ENCODE results near the gene ALKBH4.
A peak's percentile ranks its signal among the peaks of the same experiment; 100 is the strongest.
"Not testable (repeated sequence)": the region's sequence is repeated elsewhere in the genome, so short reads cannot be mapped to it uniquely, and the experiment has no call there.

Gene ALKBH4, protein sequence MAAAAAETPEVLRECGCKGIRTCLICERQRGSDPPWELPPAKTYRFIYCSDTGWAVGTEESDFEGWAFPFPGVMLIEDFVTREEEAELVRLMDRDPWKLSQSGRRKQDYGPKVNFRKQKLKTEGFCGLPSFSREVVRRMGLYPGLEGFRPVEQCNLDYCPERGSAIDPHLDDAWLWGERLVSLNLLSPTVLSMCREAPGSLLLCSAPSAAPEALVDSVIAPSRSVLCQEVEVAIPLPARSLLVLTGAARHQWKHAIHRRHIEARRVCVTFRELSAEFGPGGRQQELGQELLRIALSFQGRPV

GRCh38 chr7:102464577-102465280 lies at the start of gene ALKBH4, which contains the start of gene LRWD1:
ALKBH4 (minus strand) TSS chr7:102464863; CDS start chr7:102464836, 27 bp downstream.
LRWD1 (plus strand) TSS chr7:102464984; CDS start chr7:102465081, 97 bp downstream.
- DNase-seq: peak; percentile 95

GRCh38 chr7:102512642-102513221 lies 48.1 kb upstream of the ALKBH4 start:
- DNase-seq: peak; percentile 94

DNA sequence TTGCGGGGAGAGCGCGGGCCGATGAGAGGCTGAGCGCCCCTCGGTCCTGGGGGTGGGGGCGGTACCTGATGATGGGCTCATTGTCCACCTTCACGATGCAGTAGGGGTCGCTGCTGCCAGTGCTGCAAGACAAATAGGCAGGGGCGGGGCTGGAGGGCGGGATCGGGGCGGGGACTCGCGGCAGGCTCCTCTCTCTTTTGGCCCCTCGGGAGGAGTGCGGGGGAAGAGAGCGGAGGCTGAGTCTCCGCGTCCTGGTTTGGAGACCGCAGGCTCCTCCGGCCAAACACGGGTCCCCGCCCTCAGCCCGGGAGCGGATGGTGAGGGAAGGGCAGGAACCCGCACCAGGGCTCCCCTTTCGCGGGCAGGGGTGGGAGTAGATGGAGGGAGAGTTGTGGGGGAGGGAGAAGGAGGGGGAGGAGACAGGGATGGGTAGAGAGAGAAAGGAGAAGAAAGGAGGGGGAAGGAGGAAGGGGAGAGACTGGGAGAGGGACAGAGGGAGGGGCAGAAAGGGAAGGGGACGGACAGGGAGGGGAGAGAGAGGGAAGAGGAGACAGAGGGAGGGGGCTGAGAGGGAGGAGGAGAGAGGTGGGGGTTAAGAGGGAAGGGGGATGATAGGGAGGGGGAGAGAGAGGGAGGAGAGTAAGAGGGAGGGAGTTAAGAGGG lies 47.3 kb upstream of the ALKBH4 start:
- DNase-seq: not testable (repeated sequence)

- not testable (repeated sequence) for DNase-seq
These were observed 45.9 kb upstream of the ALKBH4 start for GRCh38 chr7:102510575-102510974.

DNA sequence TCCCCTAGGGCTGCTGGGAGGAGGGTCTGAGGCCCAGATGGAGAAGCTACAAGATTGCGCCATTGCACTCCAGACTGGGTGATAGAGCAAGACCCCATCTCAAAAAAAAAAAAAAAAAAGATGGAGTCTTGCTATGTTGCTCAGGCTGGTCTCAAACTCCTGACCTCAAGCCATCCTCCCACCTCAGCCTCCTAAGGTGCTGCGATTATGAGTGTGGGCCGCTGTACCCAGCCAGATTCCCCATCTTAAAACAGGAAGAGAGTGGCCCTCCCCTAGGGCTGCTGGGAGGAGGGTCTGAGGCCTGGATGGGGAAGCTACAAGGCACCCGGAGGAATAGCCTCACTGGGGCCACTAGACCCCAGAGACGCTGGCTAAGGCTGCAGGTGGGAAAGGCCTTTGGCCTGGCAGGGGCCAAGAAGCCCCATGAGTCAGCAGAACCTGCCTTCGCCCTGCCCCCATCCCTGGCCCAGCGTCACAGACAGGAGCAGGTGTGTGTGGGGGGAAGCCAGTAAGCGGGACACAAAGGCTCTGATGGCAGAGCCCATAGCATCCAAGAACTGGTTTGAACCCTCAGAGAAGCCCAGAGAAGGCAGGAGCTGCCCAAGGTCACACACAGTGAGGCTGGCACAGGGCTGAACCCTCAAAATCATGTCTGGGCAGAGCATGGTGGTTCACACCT lies 42.9 kb upstream of the ALKBH4 start:
- DNase-seq: not testable (repeated sequence)

GRCh38 chr7:102505298-102506185 lies 40.9 kb upstream of the ALKBH4 start:
- not testable (repeated sequence) for DNase-seq

DNA sequence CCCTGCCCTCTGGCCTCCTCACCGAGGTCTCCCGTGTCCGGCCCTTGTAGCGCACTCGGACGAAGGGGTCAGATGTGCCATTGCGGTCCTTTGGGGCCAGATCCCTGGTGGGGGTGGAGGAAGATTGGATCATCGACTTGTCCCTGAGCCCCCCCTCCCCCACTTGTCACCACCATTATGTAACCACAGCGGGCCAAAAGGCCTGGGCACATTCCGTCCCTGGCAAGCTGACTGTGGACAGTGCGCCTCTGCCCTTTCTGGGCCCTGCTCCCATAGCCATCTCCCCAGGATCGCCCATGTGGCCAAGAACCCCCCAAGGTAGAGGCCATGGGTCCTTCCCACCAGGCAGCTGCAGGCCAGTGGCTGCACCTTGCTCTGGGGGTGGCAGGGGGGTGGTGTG lies 38.5 kb upstream of the ALKBH4 start:
- not testable (repeated sequence) for DNase-seq

GRCh38 chr7:102498321-102498720 lies 33.7 kb upstream of the ALKBH4 start:
- not testable (repeated sequence) for DNase-seq

GRCh38 chr7:102497308-102497707 lies 32.6 kb upstream of the ALKBH4 start:
- DNase-seq: not testable (repeated sequence)

DNA sequence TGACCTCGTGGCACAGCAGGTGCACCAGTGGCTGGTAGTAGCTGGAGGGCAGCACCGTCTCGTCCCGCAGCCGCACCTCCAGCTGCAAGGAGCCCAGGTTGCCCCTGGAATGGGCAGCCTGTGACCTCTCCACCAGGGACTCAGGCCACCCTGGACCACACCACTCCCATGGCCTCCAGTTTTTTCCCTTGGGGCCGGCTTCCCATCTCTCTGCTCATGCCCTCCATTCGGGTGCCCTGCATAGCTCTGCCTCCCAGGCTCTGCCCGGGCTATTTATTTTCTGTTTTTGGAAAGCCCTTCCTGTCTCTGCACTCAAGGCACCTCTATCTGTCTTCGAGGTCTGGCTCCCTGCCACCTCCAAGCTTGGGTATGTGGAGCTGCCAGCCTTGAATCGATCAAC lies 32.2 kb upstream of the ALKBH4 start:
- DNase-seq: peak; percentile 24

GRCh38 chr7:102494473-102495149 lies 29.9 kb upstream of the ALKBH4 start:
- not testable (repeated sequence) for DNase-seq

DNA sequence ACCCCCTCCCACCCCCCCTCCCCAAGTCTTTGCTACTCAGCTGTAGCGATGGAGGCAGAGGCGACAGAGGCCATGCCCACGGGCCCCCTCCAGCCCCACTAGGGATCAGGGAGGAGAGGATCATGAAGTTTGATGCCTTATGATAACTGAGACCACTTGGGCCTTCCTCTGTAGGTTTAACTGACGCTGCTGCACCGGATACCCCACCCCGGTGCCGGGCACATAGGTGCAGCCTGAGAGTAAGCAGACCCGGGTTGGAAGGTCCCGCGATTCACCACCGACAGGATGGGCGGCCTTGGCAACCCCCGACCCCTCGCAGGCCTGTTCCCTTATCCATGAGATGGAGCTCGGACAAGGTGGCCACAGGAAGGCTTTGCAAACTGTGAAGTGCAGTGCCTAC lies 29.4 kb upstream of the ALKBH4 start:
- DNase-seq: not testable (repeated sequence)

DNA sequence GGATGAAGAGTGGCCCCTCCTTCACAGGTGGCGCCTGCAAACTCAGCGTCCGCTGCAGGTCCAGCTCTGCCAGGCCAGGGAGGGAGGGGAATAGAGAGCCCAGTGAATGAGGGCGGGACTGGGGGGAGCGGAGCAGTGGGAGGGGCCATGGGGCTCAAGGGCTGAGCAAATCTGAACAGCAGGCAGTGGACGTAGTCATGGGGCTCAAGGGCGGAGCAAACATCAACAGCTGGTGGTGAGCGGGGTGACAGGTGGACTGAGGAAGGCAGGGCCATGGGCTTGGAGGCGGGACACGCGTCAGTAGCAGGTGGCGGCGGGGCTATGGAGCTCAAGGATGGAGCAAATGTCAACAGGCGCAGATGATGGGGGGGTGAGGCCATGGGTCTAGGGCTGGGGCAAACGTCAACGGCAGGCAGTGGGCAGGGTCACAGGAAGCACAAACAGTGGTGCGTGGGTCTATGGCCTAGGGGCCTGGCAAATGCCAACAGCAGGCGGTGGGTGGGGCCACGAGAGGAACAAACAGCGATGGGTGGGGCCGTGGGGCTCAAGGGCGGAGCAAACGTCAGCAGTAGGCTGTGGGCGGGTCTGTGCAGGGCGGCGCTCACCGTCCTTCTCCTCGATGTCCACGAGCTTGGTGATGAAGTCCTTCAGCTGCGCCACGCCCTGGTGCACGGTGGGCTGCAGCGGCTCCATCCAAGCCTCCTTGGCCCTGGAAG lies 28.7 kb upstream of the ALKBH4 start:
- DNase-seq: not testable (repeated sequence)

GRCh38 chr7:102490529-102491075 lies 25.9 kb upstream of the ALKBH4 start:
- DNase-seq: not testable (repeated sequence)

DNA sequence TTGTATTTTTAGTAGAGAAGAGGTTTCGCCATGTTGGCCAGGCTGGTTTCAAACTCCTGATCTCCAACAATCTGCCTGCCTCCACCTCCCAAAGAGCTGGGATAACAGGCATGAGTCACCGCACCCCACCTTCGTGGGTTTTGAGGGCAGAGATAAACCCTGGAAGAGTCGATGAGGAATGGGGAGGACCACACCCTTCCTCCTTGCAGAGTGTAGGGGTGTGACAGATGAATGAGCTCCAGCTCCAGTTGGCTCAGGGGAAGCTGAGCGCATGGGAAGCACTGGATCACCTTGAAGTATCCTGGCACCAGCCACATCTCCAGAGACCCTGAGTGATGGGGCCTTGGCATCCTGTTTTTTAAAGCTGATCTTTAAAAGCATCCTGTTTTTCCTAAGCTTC lies 19.7 kb upstream of the ALKBH4 start:
- not testable (repeated sequence) for DNase-seq

- not testable (repeated sequence) for DNase-seq
These were observed 17.3 kb upstream of the ALKBH4 start for GRCh38 chr7:102481962-102482361.

DNA sequence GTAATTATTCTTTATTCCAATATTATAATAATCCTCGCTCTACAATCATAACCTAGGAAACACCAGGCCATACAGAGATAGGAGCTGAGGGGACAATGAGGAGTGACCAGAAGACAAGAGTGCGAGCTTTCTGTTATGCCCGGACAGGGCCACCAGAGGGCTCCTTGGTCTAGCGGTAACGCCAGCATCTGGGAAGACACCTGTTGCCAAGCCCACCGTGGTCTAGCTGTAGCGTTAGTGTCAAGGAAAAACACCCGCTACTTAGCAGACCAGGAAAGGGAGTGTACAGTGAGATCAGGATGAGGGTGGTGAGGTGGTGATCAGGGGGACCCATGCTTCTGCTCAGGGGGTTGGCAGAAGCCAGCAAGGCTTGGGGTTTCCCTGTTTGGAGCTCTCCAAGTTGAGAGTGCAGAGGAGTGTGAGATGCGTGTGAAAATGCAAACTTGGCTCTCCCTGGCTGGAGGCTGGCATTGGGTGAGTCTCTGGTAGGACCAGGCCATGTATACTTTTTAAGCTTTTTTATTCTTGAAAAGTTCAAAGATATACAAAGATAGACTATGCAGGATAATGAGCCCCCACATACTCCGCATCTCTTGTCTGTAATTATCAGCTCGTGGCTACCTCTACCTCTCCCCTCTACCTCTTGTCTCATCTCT lies 15.4 kb upstream of the ALKBH4 start:
- DNase-seq: not testable (repeated sequence)

- DNase-seq: not testable (repeated sequence)
These were observed 14.5 kb upstream of the ALKBH4 start for GRCh38 chr7:102479209-102479584.
